Lower leg skin (tissue), 3 donors: ENCODE measurements around the gene EIPR1.

Experiments used
- CTCF ChIP-seq, 3 donors: fragments of 450-650 bp; IDR thresholded peaks; one replicate each; pipeline ENCODE4 v1.5.1; 2016; ENCODE audit warnings: antibody characterized with exemption in 3 of 3, mild to moderate bottlenecking in 3 of 3, moderate library complexity in 2 of 3
- POLR2A ChIP-seq, 2 donors: fragments of 450-650 bp; IDR thresholded peaks; one replicate each; pipeline ENCODE4 v1.6.1; 2016 to 2017; ENCODE audit warnings: antibody characterized with exemption in 2 of 2, mild to moderate bottlenecking in 1 of 2, moderate library complexity in 1 of 2

- TF ChIP-seq CTCF (IDR thresholded peaks at IDR 0.05): no peak
- TF ChIP-seq POLR2A (IDR thresholded peaks at IDR 0.05): no peak
Observed at GRCh38 chr2:3251946-3252345, 125.7 kb downstream of the EIPR1 start.
